Measurements from ENCODE around the gene MYO7A.

DNA sequence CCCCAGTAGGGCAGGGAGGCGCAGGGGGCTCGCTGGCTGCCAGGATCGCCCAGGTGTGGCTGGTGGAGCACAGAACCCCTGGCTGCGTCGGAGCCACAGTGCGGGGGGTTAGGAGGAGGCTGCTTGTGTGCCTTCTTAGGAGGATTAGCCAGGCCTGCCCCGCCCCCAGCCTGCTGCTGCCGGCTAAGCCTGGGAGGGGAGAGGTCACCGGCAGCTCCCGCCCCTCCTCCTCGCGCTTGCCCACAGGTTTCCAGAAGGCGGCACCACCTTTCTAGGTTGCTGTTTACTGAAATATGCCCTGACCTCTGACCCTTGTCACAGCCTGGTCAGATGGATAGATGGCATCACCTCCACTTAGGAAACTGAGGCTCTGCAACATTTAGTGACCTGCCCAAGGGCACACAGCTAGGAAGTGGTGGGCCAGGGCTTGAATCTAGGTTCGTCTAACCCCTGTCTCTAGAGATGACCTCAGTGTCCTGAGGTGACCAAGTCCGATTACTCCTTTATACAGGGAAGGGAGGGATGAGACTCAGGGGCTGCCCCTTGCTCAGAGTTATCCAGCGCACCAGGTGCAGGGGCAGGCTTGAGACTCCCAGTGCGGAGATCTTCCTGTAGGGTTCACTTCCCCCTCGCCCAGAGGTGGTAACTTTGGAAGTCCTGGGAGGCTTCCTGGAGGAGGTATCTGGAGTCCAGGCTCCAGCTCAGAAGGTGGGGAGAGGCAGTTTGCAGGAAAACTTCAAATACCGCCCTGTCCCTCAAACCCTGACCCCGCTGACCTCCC, 44.0 kb downstream of the MYO7A start:
- TF ChIP-seq POLR2A (IDR thresholded peaks at IDR 0.05; ENCODE audit: low read length): no peak
- TF ChIP-seq GATA1 (IDR thresholded peaks at IDR 0.05; ENCODE audit: low read depth, low read length): no peak

All from erythroblast (primary cell).